Smooth muscle cell (in vitro differentiated cells): ENCODE data around the gene GOPC. TPM values are rescaled to one million over a fixed set of nuclear protein-coding genes. Genes with fewer than 3 reads are reported as not detected.

ENCODE experiments used
- DNase-seq: peaks from one replicate; lab custom pipeline; 2025; ENCODE audit not compliant: unreplicated experiment; lab: John Stamatoyannopoulos, UW
- H2AFZ ChIP-seq: fragments of 200-600 bp; sonication (generic); 2 replicates; pipeline ENCODE4 v1.6.0; 2016; ENCODE audit warnings: antibody characterized with exemption, low read depth, mild to moderate bottlenecking
- H3F3A ChIP-seq: fragments of 200-600 bp; sonication (generic); 2 replicates; pipeline ENCODE4 v1.6.0; 2017; ENCODE audit warnings: antibody characterized with exemption, low read depth
- H3K27ac ChIP-seq: fragments of 200-600 bp; sonication (generic); 2 replicates; pipeline ENCODE4 v1.5.1; 2016; ENCODE audit warnings: low read depth, mild to moderate bottlenecking
- H3K27me3 ChIP-seq: fragments of 200-600 bp; sonication (generic); 2 replicates; pipeline ENCODE4 v1.6.1; 2016; ENCODE audit warnings: low read depth, mild to moderate bottlenecking
- H3K36me3 ChIP-seq: fragments of 200-600 bp; sonication (generic); 2 replicates; pipeline ENCODE4 v1.5.1; 2016; ENCODE audit warnings: low read depth
- H3K4me1 ChIP-seq: fragments of 200-600 bp; sonication (generic); 2 replicates; pipeline ENCODE4 v1.5.1; 2016; ENCODE audit warnings: low read depth
- H3K4me2 ChIP-seq: fragments of 200-600 bp; sonication (generic); 2 replicates; pipeline ENCODE4 v1.6.0; 2016; ENCODE audit warnings: mild to moderate bottlenecking
- H3K4me3 ChIP-seq: fragments of 200-600 bp; sonication (generic); 2 replicates; pipeline ENCODE4 v1.5.1; 2016; ENCODE audit warnings: mild to moderate bottlenecking
- H3K79me2 ChIP-seq: fragments of 200-600 bp; sonication (generic); 2 replicates; pipeline ENCODE4 v1.6.0; 2016; ENCODE audit warnings: low read depth, mild to moderate bottlenecking
- H3K9ac ChIP-seq: fragments of 200-600 bp; sonication (generic); 2 replicates; pipeline ENCODE4 v1.6.0; 2016; ENCODE audit warnings: low read depth
- H3K9me3 ChIP-seq: fragments of 200-600 bp; sonication (generic); replicated peaks from 2 replicates; pipeline ENCODE4 v1.5.1; 2016; ENCODE audit warnings: low read depth
- H4K20me1 ChIP-seq: fragments of 200-600 bp; sonication (generic); 2 replicates; pipeline ENCODE4 v1.6.0; 2016; ENCODE audit warnings: low read depth
- CTCF ChIP-seq: fragments of 200-600 bp; sonication (generic); IDR thresholded peaks from 2 replicates; pipeline ENCODE4 v1.5.1; 2017; ENCODE audit warnings: borderline replicate concordance, mild to moderate bottlenecking, antibody characterized with exemption; ENCODE audit not compliant: insufficient read depth, poor library complexity, severe bottlenecking
- WGBS: methylation state at CpG from one replicate; pipeline ENCODE4 v1.1.7; 2016; ENCODE audit warnings: low lambda C conversion rate; 5-methylcytosine and 5-hydroxymethylcytosine counted together
- polyA plus RNA-seq: library from polyadenylated mRNA; unstranded; fragments of >200 nt; fragmentation: Nextera tagmentation; extraction: Ambion mirVana; gene quantifications from 2 replicates; pipeline ENCODE4 v1.2.1, GENCODE V29; 2016
- total RNA-seq: library from RNA; depleted of rRNA; stranded (reverse); fragments of >200 nt; gene quantifications from 2 replicates; pipeline ENCODE4 v1.2.3, GENCODE V29; 2014

GOPC gene
- total and polyA plus RNA-seq, 2 experiments from 2014 or later: 26.5 to 73.7 TPM

- H4K20me1 ChIP-seq: peaks cover 11% of the 10 kb centered on the region
- DNase-seq: no peak
- peak; percentile 59 for TF ChIP-seq CTCF
- H3K9me3 ChIP-seq: no peaks in the 10 kb centered on the region
- peaks cover 20% of the 10 kb centered on the region for H3K79me2 ChIP-seq
- no peak overlapping the region for H3K9ac ChIP-seq
- no peaks in the 10 kb centered on the region for H3F3A ChIP-seq
- WGBS: 33% methylated on average over 7 of the region's 7 CpGs
- no peak overlapping the region for H2AFZ ChIP-seq
- H3K36me3 ChIP-seq: no peaks in the 10 kb centered on the region
- H3K4me3 ChIP-seq: no peak overlapping the region
- no peaks in the 10 kb centered on the region for H3K27me3 ChIP-seq
- H3K27ac ChIP-seq: no peak overlapping the region
- peaks cover 10% of the 10 kb centered on the region for H3K4me1 ChIP-seq
- H3K4me2 ChIP-seq: no peak overlapping the region
Measured at GRCh38 chr6:117605169-117605826, 3.0 kb upstream of the GOPC start.

- H3K79me2 ChIP-seq: peaks cover 34% of the 10 kb centered on the region
- WGBS: 87% methylated on average over 2 of the region's 2 CpGs
- peaks cover 21% of the 10 kb centered on the region for H4K20me1 ChIP-seq
- DNase-seq: no peak
- H3K27me3 ChIP-seq: no peaks in the 10 kb centered on the region
- no peak for TF ChIP-seq CTCF
- no peak overlapping the region for H3K4me2 ChIP-seq
- H3K4me1 ChIP-seq: peaks cover 19% of the 10 kb centered on the region
- H3K4me3 ChIP-seq: no peak overlapping the region
- H3K9me3 ChIP-seq: no peaks in the 10 kb centered on the region
- no peaks in the 10 kb centered on the region for H3F3A ChIP-seq
- no peak overlapping the region for H2AFZ ChIP-seq
- no peak overlapping the region for H3K9ac ChIP-seq
- H3K27ac ChIP-seq: no peak overlapping the region
- no peaks in the 10 kb centered on the region for H3K36me3 ChIP-seq
Measured at GRCh38 chr6:117603821-117604220, 1.5 kb upstream of the GOPC start.

GRCh38 chr6:117602899-117603588 lies 733 bp upstream of the GOPC start:
- Histone ChIP-seq H2AFZ (peak overlapping the region; percentile 95), H3K36me3 (no peaks in the 10 kb centered on the region), H3K9ac (peak overlapping the region; percentile 63), H3K4me1 (peaks cover 19% of the 10 kb centered on the region), H4K20me1 (peaks cover 25% of the 10 kb centered on the region), H3K27ac (peak overlapping the region; percentile 87), H3K27me3 (no peaks in the 10 kb centered on the region), H3K4me2 (peak overlapping the region; percentile 95), H3K9me3 (no peaks in the 10 kb centered on the region), H3K4me3 (peak overlapping the region; percentile 89), H3K79me2 (peaks cover 42% of the 10 kb centered on the region), H3F3A (no peaks in the 10 kb centered on the region)
- TF ChIP-seq CTCF: no peak
- WGBS: 59% methylated on average over 12 of the region's 12 CpGs
- no peak for DNase-seq
